ENCODE results near the gene KCNN3.

The KCNN3 gene

GRCh38 chr1:154860156-154860870, 9.8 kb downstream of the KCNN3 start:
- no peak for DNase-seq (ENCODE audit: low read depth in 2 of 2)

DNA sequence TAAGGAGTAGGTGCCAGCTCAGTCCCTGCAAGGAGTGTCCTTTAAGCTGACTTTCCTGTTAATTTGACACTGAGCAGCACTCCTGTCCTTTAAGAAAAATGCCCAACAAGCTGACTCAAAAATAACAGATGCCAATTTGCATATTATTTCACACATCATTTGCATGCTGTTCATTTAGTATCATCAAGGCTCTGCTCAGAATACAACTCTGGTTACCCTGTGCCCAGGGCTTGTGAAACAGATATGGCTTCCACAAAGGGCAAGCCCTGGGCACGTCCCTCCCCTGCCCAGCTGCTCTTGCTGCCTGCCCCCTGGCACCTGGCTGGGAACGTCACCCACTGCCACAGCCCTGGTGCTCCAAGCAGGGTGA, 10.3 kb downstream of the KCNN3 start:
- DNase-seq (ENCODE audit: low read depth in 2 of 2): no peak

- DNase-seq (ENCODE audit: low read depth in 2 of 2): no peak
These were observed 10.8 kb downstream of the KCNN3 start for GRCh38 chr1:154859151-154859785.

DNA sequence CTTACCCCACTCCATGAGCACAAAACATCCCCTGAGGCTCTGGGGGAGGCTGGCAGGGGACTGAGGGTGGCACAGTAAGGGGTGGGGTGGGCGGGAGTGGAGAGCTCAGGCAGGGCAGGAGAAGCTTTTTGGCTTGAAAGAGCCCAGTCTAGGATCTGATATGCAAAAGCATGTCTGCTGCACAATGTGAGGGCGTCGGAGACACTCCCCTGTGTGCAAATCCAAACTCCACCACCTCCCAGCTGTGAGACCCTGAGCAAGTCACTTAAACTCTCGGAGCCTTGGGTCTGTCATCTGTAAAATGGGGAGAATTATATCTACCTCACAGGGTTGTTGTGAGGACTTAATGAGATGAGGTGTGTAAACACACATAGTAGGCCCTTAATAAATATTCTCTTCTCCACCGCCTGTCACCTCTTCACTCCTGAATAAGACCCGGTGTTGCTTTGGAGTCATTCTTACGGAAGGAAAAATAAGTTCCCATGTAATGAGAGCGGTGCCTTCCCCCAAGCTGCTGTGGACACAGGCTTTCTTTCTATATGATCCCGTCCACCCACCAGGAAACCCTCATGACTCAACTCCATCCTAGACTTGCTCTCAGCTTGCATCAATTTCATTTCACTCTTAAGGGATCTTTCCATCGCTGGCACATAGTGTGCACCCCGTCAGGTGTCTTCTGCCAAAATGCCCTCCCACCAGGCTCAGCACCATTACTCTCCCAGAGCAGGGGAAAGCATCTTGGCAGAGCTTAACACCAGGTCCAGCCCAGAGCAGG, 12.5 kb downstream of the KCNN3 start:
- DNase-seq (ENCODE audit: low read depth in 2 of 2): no peak

GRCh38 chr1:154857022-154857421, 13.1 kb downstream of the KCNN3 start:
- no peak for DNase-seq (ENCODE audit: low read depth in 2 of 2)

- DNase-seq (ENCODE audit: low read depth in 2 of 2): no peak
These were observed 13.5 kb downstream of the KCNN3 start for GRCh38 chr1:154856544-154856943.

DNA sequence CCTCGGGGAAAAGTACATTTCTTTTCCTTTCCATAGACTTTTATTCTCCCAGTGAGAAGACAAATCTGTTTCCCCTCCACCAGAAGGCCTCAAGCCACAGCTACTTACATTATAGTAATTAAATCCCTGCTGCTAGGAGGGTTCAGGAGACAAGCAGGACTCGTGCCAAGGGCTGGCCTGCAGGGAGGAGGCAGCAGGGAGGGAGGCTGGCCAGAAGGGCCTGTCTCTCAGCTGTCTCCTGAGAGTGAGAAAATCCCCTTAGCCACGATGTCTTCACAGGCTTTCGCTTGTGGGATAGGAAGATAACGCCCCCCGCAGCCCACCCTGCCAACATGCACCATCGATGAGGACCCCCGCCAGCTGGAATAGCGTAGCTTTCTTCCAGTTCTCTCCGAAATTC, 14.0 kb downstream of the KCNN3 start:
- DNase-seq (ENCODE audit: low read depth in 2 of 2): no peak

- DNase-seq (ENCODE audit: low read depth in 2 of 2): no peak
These were observed 14.8 kb downstream of the KCNN3 start for GRCh38 chr1:154855186-154855851.

GRCh38 chr1:154852845-154853244, 17.2 kb downstream of the KCNN3 start:
- DNase-seq (ENCODE audit: low read depth in 2 of 2): no peak

- no peak for DNase-seq (ENCODE audit: low read depth in 2 of 2)
These were observed 18.5 kb downstream of the KCNN3 start for GRCh38 chr1:154851392-154852177.

GRCh38 chr1:154849645-154850131, 20.4 kb downstream of the KCNN3 start:
- DNase-seq (ENCODE audit: low read depth in 2 of 2): no peak

DNA sequence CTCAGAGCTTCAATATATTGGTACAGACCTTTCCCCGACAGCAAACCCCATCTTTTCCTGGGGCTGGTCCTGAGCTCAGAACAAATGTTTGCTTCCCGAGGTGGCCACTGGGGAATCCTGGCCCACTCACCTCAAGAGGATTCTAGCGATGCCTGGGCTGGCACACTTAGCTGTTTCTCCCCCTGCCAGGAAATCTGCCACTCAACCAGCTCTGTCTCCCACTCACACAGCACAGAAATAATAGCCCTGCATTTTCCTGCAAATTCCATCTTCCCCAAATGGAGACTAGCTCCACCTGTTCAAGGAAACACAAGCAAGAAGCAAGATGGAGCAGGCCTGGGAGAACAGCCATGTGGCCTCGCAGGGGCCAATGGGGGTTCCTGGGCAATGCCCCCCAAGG, 21.1 kb downstream of the KCNN3 start:
- no peak for DNase-seq (ENCODE audit: low read depth in 2 of 2)

- DNase-seq (ENCODE audit: low read depth in 2 of 2): no peak
These were observed 22.2 kb downstream of the KCNN3 start for GRCh38 chr1:154847891-154848290.

DNA sequence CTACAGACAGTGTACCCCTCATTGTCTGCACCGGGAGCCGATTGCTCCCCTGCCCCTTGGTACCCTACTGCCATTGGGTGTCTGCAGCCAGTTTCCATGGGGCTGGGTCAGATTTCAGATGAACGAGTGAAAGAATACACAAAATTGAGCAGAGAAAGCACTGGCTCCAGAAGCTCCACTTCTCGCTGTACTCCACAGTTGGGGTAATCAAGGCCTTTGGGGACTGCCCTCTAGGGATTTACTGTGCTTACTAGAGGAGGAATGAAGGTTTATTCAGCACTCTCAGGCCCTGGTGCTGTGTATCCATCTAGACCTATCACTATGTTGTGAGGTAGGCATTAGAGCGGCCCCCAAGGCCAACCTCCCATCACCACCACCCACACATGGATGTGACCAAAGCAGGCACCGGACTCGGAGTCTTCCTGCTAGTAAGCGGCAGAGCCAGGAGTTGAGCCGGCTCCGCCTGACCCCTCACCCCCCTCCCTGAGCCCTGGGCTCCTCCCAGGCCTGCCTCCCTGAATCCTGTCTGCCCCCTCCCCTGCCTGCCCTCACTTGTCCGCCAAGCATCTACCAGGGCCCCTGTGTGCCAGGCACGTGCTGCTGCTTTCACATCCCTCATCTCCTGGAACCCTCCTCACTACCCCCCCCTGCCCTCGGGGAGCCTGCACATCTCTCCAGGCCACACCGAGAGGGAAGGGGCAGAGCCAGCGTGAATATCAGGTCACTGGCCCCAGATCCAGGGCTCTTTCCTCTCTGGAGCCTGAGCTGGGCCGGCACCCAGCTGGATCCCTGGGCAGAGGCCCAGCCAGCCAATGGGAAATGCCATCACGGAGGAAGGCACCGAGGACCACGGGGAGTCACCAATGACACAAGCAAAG, 23.3 kb downstream of the KCNN3 start:
- no peak for DNase-seq (ENCODE audit: low read depth in 2 of 2)

DNA sequence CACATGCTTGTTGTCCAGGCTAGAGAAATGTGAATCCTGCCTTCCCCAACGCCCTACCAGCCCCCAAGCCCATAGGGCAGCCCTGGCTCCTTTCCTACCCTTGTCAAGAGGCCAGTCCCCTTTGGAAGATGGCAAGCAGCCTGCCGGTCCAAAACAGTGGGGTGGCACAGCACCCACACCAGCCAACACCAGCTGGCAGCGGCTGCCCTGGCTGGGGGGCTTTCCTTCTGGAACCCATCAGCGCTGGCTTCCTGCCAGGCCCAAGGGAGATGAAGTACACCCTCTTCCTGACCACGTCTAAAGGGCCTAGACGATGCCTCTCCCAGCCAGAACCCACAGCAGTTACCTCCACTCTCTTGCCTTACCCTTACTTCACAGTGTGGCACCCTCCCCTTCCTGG, 24.2 kb downstream of the KCNN3 start:
- DNase-seq (ENCODE audit: low read depth in 2 of 2): no peak

DNA sequence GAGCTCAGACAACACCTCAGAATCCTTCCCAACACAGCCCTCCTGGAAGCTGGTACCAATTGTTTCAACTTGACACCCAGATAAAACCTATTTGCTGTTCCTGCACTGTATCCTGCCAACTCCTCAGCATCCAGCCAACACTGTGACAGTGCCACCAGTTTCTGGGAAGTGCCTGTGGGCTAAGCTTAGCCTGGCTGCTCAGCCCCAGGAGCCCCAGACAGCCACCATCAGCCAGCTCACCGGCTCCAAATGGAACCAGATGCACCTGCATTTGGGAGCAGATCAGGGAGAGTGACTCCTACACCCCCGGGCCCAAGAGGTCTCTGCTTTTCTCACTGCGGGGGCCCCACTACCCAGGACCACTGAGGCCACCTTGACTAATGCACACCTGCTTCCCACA, 24.9 kb downstream of the KCNN3 start:
- no peak for DNase-seq (ENCODE audit: low read depth in 2 of 2)

DNA sequence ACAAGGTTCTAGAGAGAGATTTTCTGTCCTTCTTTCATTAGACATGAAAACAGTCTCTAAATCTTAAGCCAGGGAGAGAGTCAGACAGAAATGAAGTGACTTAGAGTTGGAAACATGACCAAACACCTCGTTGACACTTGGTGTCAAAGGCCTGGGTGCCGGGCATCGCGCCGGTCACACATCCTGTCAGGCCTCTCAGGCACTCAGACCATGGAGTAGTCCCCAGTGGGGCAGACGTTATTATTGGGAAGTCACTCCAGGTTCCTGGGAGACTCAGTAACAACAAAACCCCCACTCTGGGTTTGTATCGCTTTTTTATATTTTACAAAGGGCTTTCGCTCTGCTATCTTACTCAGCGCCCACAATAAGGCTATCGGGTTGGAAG, 25.8 kb downstream of the KCNN3 start:
- no peak for DNase-seq (ENCODE audit: low read depth in 2 of 2)

GRCh38 chr1:154843636-154844296, 26.3 kb downstream of the KCNN3 start:
- DNase-seq (ENCODE audit: low read depth in 2 of 2): no peak

- no peak for DNase-seq (ENCODE audit: low read depth in 2 of 2)
These were observed 27.4 kb downstream of the KCNN3 start for GRCh38 chr1:154842635-154843034.

DNA sequence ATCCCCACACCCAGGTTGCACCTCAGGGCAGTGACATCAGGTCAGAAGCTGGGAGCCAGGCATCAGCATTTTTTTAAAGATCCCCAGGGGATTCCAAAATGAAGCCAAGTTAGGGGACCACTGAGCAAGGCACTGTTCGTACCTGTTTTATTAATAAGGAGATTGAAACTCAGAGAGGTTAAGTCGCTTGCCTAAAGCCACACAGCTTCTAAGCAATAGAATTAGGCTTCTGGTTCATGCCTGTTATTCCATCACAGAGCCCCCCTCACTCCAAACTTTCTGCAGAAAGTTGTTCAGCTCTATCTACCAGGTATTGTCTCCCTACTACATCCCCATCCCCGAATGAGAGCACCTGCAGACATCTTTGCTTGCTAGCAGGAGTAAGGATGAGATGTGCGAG, 28.7 kb downstream of the KCNN3 start:
- DNase-seq (ENCODE audit: low read depth in 2 of 2): no peak

All from stimulated activated CD8-positive, alpha-beta memory T cell treated with anti-CD3 and anti-CD28 coated beads, Interleukin-15, amount 100 ng/mL, for 4 hours (primary cell).